ENCODE data around the gene AP1G1.

DNA sequence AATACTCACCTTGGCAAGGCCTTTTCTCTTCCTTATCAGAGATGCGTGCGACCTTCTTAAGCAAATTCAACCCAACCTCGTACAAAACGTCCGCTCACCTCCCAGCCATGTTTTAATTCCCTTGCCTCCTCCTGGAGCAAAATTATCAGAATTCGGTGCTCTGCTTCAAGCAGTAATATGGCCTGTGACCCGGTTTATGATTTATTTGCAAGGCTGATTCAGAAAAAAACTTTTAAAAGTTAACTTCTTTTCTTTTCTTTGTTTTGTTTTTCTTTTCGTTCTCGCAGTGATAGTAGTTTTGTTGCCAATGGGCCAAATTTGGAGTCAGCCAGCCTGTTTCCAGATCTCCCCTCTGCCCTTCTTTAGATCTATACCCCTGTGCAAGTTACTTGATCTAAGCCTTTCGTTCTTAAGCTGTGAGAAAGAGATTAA is 84.3 kb downstream of the AP1G1 start, which contains the start of gene PHLPP2:
- no peak for TF ChIP-seq POLR2A (IDR thresholded peaks at IDR 0.05; ENCODE audit: low read depth, low read length)
- TF ChIP-seq, protein P1, sequence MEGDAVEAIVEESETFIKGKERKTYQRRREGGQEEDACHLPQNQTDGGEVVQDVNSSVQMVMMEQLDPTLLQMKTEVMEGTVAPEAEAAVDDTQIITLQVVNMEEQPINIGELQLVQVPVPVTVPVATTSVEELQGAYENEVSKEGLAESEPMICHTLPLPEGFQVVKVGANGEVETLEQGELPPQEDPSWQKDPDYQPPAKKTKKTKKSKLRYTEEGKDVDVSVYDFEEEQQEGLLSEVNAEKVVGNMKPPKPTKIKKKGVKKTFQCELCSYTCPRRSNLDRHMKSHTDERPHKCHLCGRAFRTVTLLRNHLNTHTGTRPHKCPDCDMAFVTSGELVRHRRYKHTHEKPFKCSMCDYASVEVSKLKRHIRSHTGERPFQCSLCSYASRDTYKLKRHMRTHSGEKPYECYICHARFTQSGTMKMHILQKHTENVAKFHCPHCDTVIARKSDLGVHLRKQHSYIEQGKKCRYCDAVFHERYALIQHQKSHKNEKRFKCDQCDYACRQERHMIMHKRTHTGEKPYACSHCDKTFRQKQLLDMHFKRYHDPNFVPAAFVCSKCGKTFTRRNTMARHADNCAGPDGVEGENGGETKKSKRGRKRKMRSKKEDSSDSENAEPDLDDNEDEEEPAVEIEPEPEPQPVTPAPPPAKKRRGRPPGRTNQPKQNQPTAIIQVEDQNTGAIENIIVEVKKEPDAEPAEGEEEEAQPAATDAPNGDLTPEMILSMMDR (conservative IDR thresholded peaks at IDR 0.05; ENCODE audit: low read depth, low read length): no peak
- TF ChIP-seq MXI1 (IDR thresholded peaks at IDR 0.05; ENCODE audit: borderline replicate concordance, low read depth, low read length): no peak
- no peak for TF ChIP-seq RAD21 (IDR thresholded peaks at IDR 0.05; ENCODE audit: low read length)
- TF ChIP-seq, protein P2, sequence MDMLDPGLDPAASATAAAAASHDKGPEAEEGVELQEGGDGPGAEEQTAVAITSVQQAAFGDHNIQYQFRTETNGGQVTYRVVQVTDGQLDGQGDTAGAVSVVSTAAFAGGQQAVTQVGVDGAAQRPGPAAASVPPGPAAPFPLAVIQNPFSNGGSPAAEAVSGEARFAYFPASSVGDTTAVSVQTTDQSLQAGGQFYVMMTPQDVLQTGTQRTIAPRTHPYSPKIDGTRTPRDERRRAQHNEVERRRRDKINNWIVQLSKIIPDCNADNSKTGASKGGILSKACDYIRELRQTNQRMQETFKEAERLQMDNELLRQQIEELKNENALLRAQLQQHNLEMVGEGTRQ (IDR thresholded peaks at IDR 0.05; ENCODE audit: low read depth, low read length): no peak
- TF ChIP-seq RFX5 (IDR thresholded peaks at IDR 0.05; ENCODE audit: low read depth, low read length): no peak

All from IMR-90 (cell line).